K562 (cell line): Measurements from ENCODE around the gene CCSER2. TPM values are rescaled to one million over a fixed set of nuclear protein-coding genes. Genes with fewer than 3 reads are reported as not detected.

Experiments
- ATAC-seq: fragments of 200-7000 bp; cut with Tn5 transposase; 3 replicates; pipeline ENCODE4 v1.9.1; 2020; ENCODE audit warnings: moderate library complexity
- BruUV-seq: library from RNA; stranded (reverse); fragments of 400-500 nt; replicated peaks from 2 replicates; lab custom pipeline; 2021; lab: Mats Ljungman, UMichigan
- CTCF ChIA-PET: fragments of 300-600 bp; formaldehyde crosslinking; extraction: SDS; loops from one replicate; lab custom pipeline; 2021; ENCODE audit warnings: low intra/inter-chr PET ratio; lab: Yijun Ruan, JAX
- POLR2A ChIA-PET: fragments of 300-600, 350-650 bp; sonication (Branson Sonifier 250); formaldehyde crosslinking; extraction: SDS; loops from one replicate; lab custom pipeline; 2021; ENCODE audit warnings: antibody characterized with exemption, inconsistent platforms; lab: Yijun Ruan, JAX
- DNase-seq, 4 experiments: peaks; one replicate each; pipeline versions ENCODE4 v3.0.0 to v3.0.0-alpha.2; 2011 to 2018; ENCODE audit warnings: low spot score in 3 of 4, mixed read lengths in 3 of 4; ENCODE audit errors: extremely low read depth in 1 of 4
- FAIRE-seq: peaks from 2 replicates; lab custom pipeline; 2011; peaks lifted over from hg19 to GRCh38; lab: Jason Lieb, UNC
- H2AFZ ChIP-seq: 2 replicates; pipeline ENCODE4 v1.6.0; 2011; ENCODE audit warnings: low read depth, low read length, control low read depth, inconsistent platforms
- H3K27ac ChIP-seq: fragments of 200-600 bp; 3 replicates; pipeline ENCODE4 v1.8.0; 2011; ENCODE audit warnings: low read depth, mild to moderate bottlenecking, control low read depth, inconsistent platforms, low read length, moderate library complexity, mixed read lengths; ENCODE audit errors: extremely low read depth
- H3K27me3 ChIP-seq, 2 experiments: fragments of 300-600 bp in 1 of 2; 2 replicates in 1 of 2; 3 replicates in 1 of 2; pipeline versions ENCODE4 v1.6.0 to v1.8.0; 2011; ENCODE audit warnings: inconsistent platforms in 2 of 2, low read length in 2 of 2, mild to moderate bottlenecking in 1 of 2, mixed read lengths in 1 of 2, moderate library complexity in 1 of 2; ENCODE audit not compliant: control insufficient read depth in 2 of 2, insufficient read depth in 2 of 2
- H3K36me3 ChIP-seq: fragments of 300-600 bp; 3 replicates; pipeline ENCODE4 v1.8.0; 2011; ENCODE audit warnings: mild to moderate bottlenecking, low read length, inconsistent platforms; ENCODE audit not compliant: control insufficient read depth, insufficient read depth
- H3K4me1 ChIP-seq, 2 experiments: fragments of 200-600 bp in 1 of 2; replicated peaks in 1 of 2; 2 replicates in 1 of 2; 3 replicates in 1 of 2; pipeline versions ENCODE4 v1.5.1 to v1.8.0; 2011; ENCODE audit warnings: inconsistent platforms in 2 of 2, low read length in 2 of 2, mild to moderate bottlenecking in 1 of 2, mixed read lengths in 1 of 2, moderate library complexity in 1 of 2; ENCODE audit not compliant: control insufficient read depth in 2 of 2, insufficient read depth in 2 of 2
- H3K4me2 ChIP-seq: 2 replicates; pipeline ENCODE4 v1.6.1; 2011; ENCODE audit warnings: low read length, control low read depth, inconsistent platforms, mixed read lengths; ENCODE audit not compliant: insufficient read depth
- H3K4me3 ChIP-seq: fragments of 200-600 bp; sonication (generic), shearing (Covaris generic); 2 replicates; pipeline ENCODE4 v1.5.1; 2016; ENCODE audit warnings: control low read depth, inconsistent platforms
- H3K79me2 ChIP-seq: fragments of 200-600 bp; 3 replicates; pipeline ENCODE4 v1.8.0; 2011; ENCODE audit warnings: low read length, inconsistent platforms; ENCODE audit not compliant: control insufficient read depth, insufficient read depth
- H3K9ac ChIP-seq, 2 experiments: 2 replicates each; pipeline versions ENCODE4 v1.6.0 to v1.6.1; 2011; ENCODE audit warnings: low read depth in 2 of 2, low read length in 2 of 2, control low read depth in 1 of 2, inconsistent platforms in 1 of 2, mild to moderate bottlenecking in 1 of 2, mixed read lengths in 1 of 2; ENCODE audit not compliant: insufficient read depth in 1 of 2
- H3K9me1 ChIP-seq: one replicate; pipeline ENCODE4 v1.6.0; 2011; ENCODE audit warnings: inconsistent platforms, mild to moderate bottlenecking, low read length, moderate library complexity; ENCODE audit not compliant: control insufficient read depth, insufficient read depth
- H3K9me3 ChIP-seq: replicated peaks from 2 replicates; pipeline ENCODE4 v1.5.1; 2011; ENCODE audit warnings: low read depth, low read length, inconsistent platforms; ENCODE audit not compliant: control insufficient read depth, insufficient read depth
- H4K20me1 ChIP-seq: replicated peaks from 2 replicates; pipeline ENCODE4 v1.6.1; 2011; ENCODE audit warnings: low read length, inconsistent platforms, mixed read lengths; ENCODE audit not compliant: control insufficient read depth, insufficient read depth
- CBX5 ChIP-seq: IDR thresholded peaks from 2 replicates; pipeline ENCODE4 v1.6.1; 2014; ENCODE audit warnings: low read depth, borderline replicate concordance
- EWSR1 ChIP-seq: fragments of 450-650 bp; IDR thresholded peaks from 2 replicates; pipeline ENCODE4 v1.6.1; 2018; ENCODE audit warnings: borderline replicate concordance, mild to moderate bottlenecking, low read depth, moderate library complexity; ENCODE audit not compliant: partially characterized antibody
- MAFF ChIP-seq: IDR thresholded peaks from 2 replicates; pipeline ENCODE4 v1.6.1; 2012; ENCODE audit warnings: low read length, improper control_type of control experiment
- MTF1 ChIP-seq: fragments of 250-450 bp; sonication (Bioruptor Pico); IDR thresholded peaks from 2 replicates; pipeline ENCODE4 v1.9.0; 2021; ENCODE audit warnings: moderate library complexity, mild to moderate bottlenecking, inconsistent platforms, borderline replicate concordance
- PHTF2 ChIP-seq: fragments of 250-450 bp; sonication (Bioruptor Pico); IDR thresholded peaks from 2 replicates; pipeline ENCODE4 v1.5.0; 2021; ENCODE audit warnings: mild to moderate bottlenecking
- TCF7L2 ChIP-seq: fragments of 150-350 bp; IDR thresholded peaks from 2 replicates; pipeline ENCODE4 v1.6.1; 2016; ENCODE audit warnings: low read depth, mild to moderate bottlenecking, low read length, moderate library complexity
- WHSC1 ChIP-seq: IDR thresholded peaks from one replicate; pipeline ENCODE4 v1.6.1; 2012; ENCODE audit warnings: low read length, control low read depth, inconsistent platforms
- ZNF316 ChIP-seq: fragments of 450-650 bp; IDR thresholded peaks from 2 replicates; pipeline ENCODE4 v1.6.1; 2016
- WGBS: fragments of 100-300 bp; shearing (Covaris generic); methylation state at CpG from one replicate; pipeline ENCODE4 v1.1.6; 2016; ENCODE audit warnings: low coverage, mixed read lengths; ENCODE audit not compliant: insufficient coverage; ENCODE audit errors: missing lambda C conversion rate; 5-methylcytosine and 5-hydroxymethylcytosine counted together
- in situ Hi-C: fragments of 300-500 bp; cut with MboI; formaldehyde crosslinking; loops from 4 replicates; pipeline ENCODE4 v1.15.0; 2018; ENCODE audit warnings: inconsistent platforms, mixed read lengths
- intact Hi-C: fragments of 100-400 bp; cut with micrococcal nuclease; formaldehyde crosslinking; loops from 2 replicates; pipeline ENCODE4 v1.14.2; 2022
- polyA plus RNA-seq, 8 experiments: library from polyadenylated mRNA; depleted of rRNA in 4 of 8; stranded (reverse) in 5 of 8; unstranded in 3 of 8; fragments of >200 nt; fragmentation: Nextera tagmentation in 2 of 8; fragmentation: Illumina TruSeq in 1 of 8; extraction: Ambion mirVana in 2 of 8; extraction: Trizol in 1 of 8; gene quantifications; 2 replicates each; pipeline versions ENCODE4 v1.2.1 to v1.2.3, GENCODE V29; 2011 to 2014; ENCODE audit warnings: inconsistent platforms in 1 of 8, missing spikeins in 1 of 8
- total RNA-seq, 7 experiments: library from RNA; depleted of rRNA in 6 of 7; stranded (reverse); fragments of >200 nt in 6 of 7; fragmentation: Illumina TruSeq in 2 of 7; extraction: Trizol in 2 of 7; gene quantifications; 2 replicates each; pipeline versions ENCODE4 v1.2.1 to v1.2.3, GENCODE V29; 2011 to 2021; ENCODE audit warnings: low replicate concordance in 1 of 7
- TF ChIP-seq, protein P1 (sequence below), 2 experiments: fragments of 450-650 bp; formaldehyde crosslinking in 1 of 2; IDR thresholded peaks; 2 replicates each; pipeline versions ENCODE4 v1.4.0 to v1.6.1; 2014 to 2020; ENCODE audit warnings: mild to moderate bottlenecking in 2 of 2, borderline replicate concordance in 1 of 2, low read depth in 1 of 2
- TF ChIP-seq, protein P2 (sequence below): sonication (generic); formaldehyde crosslinking; IDR thresholded peaks from 2 replicates; pipeline ENCODE4 v1.8.0; 2023; ENCODE audit warnings: mild to moderate bottlenecking, missing genetic modification reagents

The CCSER2 gene
- total and polyA plus RNA-seq, 9 of the 15 experiments (the other 6 are each of a cell fraction or from before 2014, with no cell fraction given), result 2.7 to 15.1 (median 9.7) TPM

DNA sequence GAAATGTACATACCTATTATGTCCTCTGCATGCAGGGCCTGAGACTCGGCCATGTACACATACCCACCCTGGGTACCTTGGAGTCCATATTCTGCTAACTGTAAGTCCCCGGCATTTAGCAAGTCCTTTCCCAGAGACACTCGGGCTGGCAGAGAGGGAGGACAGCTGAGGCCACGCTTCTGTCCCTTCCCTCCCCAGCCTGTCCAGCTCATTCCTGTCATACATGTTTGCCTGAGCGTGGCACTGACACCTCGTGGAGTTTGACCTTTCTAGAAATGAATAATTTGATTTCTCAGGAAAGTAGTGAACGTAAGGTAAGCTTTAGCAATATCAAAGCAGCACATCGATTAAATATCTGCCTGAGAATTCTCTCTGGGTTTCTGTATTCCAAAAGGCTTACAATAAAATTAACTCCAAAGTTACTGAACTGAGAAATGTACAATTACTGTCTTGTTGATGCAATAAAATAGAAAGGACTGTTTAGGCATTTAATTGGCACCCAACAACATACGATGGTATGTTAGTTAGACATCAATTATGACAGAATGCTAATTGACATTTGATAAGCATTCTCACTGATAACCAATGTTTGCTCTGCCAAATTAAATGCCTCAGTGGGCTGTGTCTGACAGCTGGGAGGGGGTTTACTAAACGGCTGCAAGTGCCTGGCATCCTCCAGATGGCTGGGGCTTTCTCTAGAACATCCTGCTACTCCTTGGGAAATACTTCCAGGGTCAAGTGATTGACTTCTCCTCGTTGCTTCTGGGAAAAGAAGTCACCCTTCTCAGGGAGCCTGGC, 221.2 kb downstream of the CCSER2 start (continued):
- no peak for TF ChIP-seq TCF7L2

DNA sequence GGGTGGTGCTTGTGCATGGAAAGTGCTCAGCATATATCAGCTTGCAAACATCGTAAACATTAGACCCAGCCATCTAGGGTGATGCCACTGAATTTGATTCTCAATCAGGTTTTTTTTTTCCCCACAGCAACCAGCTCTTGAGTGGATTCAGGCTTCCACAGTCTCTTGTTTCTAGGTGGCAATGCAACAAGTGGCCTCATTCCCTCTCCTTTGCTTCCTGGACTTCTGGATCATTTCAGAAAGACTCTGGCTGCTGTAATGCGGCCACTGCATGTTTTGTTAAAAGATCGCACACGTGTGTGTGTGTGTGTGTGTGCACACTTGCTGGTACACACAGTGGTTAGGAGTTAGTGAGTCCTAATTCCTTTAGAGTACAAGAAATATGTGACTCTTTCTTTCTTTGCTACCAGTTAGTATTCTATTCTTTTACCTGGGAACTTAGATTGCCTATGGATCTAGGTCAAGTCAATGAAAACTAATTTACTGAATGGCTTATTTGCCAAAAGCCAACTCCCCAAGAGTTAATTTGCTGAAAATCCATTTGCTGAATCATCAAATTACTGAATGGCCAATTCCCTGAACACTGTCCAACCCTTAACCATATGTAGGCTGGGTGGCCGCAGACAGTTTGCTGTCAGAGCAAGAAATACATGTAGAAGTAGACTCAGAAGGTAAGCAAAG, 222.5 kb downstream of the CCSER2 start:
- no peaks in the 10 kb centered on the region for H4K20me1 ChIP-seq
- FAIRE-seq, result no peak
- H2AFZ ChIP-seq, result no peak overlapping the region
- no peak for ATAC-seq
- H3K79me2 ChIP-seq, result no peaks in the 10 kb centered on the region
- H3K9ac ChIP-seq, result no peak overlapping the region
- H3K4me1 ChIP-seq, result peaks cover 0 to 2% of the 10 kb centered on the region in 2 experiments; a peak in 1 of 5 replicates
- no peaks in the 10 kb centered on the region for H3K9me1 ChIP-seq
- no TSS peak for BruUV-seq
- no peak overlapping the region for H3K4me2 ChIP-seq
- ChIA-PET CTCF (interaction anchor here (0.6 kb wide), 1 partner anchor 13 kb away, joined by 3 read pairs; no protein-coding TSS in a partner anchor), POLR2A (no interaction called here)
- in situ Hi-C loops (no loop called here), intact Hi-C loops (no loop called here)
- H3K4me3 ChIP-seq, result no peak overlapping the region
- no peaks in the 10 kb centered on the region for H3K36me3 ChIP-seq
- no peaks in the 10 kb centered on the region for H3K9me3 ChIP-seq
- H3K27ac ChIP-seq, result no peak overlapping the region
- no peak for DNase-seq
- 2% methylated on average over 5 of the region's 5 CpGs for WGBS
- H3K27me3 ChIP-seq, result peaks cover 0 to 15% of the 10 kb centered on the region in 2 experiments; a peak in 3 of 5 replicates
- peak; percentile 79 for TF ChIP-seq MAFF
- TF ChIP-seq WHSC1, result no peak
- peak; percentile 87 for TF ChIP-seq ZNF316
- TF ChIP-seq EWSR1, result no peak
- no peak for TF ChIP-seq CBX5
- TF ChIP-seq MTF1, result no peak
- no peak for TF ChIP-seq PHTF2 (CRISPR knock-in tag)
- TF ChIP-seq, protein P1, sequence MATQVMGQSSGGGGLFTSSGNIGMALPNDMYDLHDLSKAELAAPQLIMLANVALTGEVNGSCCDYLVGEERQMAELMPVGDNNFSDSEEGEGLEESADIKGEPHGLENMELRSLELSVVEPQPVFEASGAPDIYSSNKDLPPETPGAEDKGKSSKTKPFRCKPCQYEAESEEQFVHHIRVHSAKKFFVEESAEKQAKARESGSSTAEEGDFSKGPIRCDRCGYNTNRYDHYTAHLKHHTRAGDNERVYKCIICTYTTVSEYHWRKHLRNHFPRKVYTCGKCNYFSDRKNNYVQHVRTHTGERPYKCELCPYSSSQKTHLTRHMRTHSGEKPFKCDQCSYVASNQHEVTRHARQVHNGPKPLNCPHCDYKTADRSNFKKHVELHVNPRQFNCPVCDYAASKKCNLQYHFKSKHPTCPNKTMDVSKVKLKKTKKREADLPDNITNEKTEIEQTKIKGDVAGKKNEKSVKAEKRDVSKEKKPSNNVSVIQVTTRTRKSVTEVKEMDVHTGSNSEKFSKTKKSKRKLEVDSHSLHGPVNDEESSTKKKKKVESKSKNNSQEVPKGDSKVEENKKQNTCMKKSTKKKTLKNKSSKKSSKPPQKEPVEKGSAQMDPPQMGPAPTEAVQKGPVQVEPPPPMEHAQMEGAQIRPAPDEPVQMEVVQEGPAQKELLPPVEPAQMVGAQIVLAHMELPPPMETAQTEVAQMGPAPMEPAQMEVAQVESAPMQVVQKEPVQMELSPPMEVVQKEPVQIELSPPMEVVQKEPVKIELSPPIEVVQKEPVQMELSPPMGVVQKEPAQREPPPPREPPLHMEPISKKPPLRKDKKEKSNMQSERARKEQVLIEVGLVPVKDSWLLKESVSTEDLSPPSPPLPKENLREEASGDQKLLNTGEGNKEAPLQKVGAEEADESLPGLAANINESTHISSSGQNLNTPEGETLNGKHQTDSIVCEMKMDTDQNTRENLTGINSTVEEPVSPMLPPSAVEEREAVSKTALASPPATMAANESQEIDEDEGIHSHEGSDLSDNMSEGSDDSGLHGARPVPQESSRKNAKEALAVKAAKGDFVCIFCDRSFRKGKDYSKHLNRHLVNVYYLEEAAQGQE (IDR thresholded peaks at IDR 0.05; ENCODE audit: borderline replicate concordance), result no peak
- TF ChIP-seq, protein P1 (CRISPR knock-in tag; IDR thresholded peaks at IDR 0.05; ENCODE audit: low read depth), result no peak
- TF ChIP-seq, protein P2, sequence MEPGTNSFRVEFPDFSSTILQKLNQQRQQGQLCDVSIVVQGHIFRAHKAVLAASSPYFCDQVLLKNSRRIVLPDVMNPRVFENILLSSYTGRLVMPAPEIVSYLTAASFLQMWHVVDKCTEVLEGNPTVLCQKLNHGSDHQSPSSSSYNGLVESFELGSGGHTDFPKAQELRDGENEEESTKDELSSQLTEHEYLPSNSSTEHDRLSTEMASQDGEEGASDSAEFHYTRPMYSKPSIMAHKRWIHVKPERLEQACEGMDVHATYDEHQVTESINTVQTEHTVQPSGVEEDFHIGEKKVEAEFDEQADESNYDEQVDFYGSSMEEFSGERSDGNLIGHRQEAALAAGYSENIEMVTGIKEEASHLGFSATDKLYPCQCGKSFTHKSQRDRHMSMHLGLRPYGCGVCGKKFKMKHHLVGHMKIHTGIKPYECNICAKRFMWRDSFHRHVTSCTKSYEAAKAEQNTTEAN, result no peak
